ENCODE data around the gene ASB7. TPM values are rescaled to one million over a fixed set of nuclear protein-coding genes. Genes with fewer than 3 reads are reported as not detected.

Gene ASB7
- total and polyA plus RNA-seq, 2 experiments from 2014 or later: 4.1 to 13.9 TPM

- Histone ChIP-seq H3K36me3 (ENCODE audit: insufficient read depth) (no peaks in the 10 kb centered on the region), H2AFZ (no peak overlapping the region), H3F3A (replicated peaks; ENCODE audit: low read depth) (no peaks in the 10 kb centered on the region), H3K4me2 (no peak overlapping the region), H3K27ac (ENCODE audit: low read depth) (no peak overlapping the region), H3K27me3 (ENCODE audit: insufficient read depth) (no peaks in the 10 kb centered on the region), H4K20me1 (replicated peaks; ENCODE audit: insufficient read depth) (no peaks in the 10 kb centered on the region), H3K4me1 (ENCODE audit: insufficient read depth) (peaks cover 10% of the 10 kb centered on the region; the same call in 1 of the 2 replicates), H3K4me3 (no peak overlapping the region), H3K79me2 (replicated peaks; ENCODE audit: insufficient read depth) (no peaks in the 10 kb centered on the region), H3K9me2 (ENCODE audit: insufficient read depth) (no peaks in the 10 kb centered on the region)
- TF ChIP-seq STAT1 (IDR thresholded peaks at IDR 0.05; ENCODE audit: unreplicated experiment): no peak
- no peak for TF ChIP-seq EZH2 (IDR thresholded peaks at IDR 0.05; ENCODE audit: low read depth, unreplicated experiment)
- TF ChIP-seq EZH2phosphoT487 (IDR thresholded peaks at IDR 0.05; ENCODE audit: unreplicated experiment): no peak
- no peak for TF ChIP-seq ZNF114 (CRISPR knock-in tag; IDR thresholded peaks at IDR 0.05)
- TF ChIP-seq JUNB (IDR thresholded peaks at IDR 0.05; ENCODE audit: unreplicated experiment): no peak
- TF ChIP-seq, protein P1, sequence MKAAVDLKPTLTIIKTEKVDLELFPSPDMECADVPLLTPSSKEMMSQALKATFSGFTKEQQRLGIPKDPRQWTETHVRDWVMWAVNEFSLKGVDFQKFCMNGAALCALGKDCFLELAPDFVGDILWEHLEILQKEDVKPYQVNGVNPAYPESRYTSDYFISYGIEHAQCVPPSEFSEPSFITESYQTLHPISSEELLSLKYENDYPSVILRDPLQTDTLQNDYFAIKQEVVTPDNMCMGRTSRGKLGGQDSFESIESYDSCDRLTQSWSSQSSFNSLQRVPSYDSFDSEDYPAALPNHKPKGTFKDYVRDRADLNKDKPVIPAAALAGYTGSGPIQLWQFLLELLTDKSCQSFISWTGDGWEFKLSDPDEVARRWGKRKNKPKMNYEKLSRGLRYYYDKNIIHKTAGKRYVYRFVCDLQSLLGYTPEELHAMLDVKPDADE (IDR thresholded peaks at IDR 0.05): no peak
- no peak for TF ChIP-seq CREB1 (CRISPR knock-in tag; IDR thresholded peaks at IDR 0.05; ENCODE audit: low read depth)
- no peak for TF ChIP-seq ZNF331 (CRISPR knock-in tag; IDR thresholded peaks at IDR 0.05; ENCODE audit: low read depth)
- TF ChIP-seq, protein P2, sequence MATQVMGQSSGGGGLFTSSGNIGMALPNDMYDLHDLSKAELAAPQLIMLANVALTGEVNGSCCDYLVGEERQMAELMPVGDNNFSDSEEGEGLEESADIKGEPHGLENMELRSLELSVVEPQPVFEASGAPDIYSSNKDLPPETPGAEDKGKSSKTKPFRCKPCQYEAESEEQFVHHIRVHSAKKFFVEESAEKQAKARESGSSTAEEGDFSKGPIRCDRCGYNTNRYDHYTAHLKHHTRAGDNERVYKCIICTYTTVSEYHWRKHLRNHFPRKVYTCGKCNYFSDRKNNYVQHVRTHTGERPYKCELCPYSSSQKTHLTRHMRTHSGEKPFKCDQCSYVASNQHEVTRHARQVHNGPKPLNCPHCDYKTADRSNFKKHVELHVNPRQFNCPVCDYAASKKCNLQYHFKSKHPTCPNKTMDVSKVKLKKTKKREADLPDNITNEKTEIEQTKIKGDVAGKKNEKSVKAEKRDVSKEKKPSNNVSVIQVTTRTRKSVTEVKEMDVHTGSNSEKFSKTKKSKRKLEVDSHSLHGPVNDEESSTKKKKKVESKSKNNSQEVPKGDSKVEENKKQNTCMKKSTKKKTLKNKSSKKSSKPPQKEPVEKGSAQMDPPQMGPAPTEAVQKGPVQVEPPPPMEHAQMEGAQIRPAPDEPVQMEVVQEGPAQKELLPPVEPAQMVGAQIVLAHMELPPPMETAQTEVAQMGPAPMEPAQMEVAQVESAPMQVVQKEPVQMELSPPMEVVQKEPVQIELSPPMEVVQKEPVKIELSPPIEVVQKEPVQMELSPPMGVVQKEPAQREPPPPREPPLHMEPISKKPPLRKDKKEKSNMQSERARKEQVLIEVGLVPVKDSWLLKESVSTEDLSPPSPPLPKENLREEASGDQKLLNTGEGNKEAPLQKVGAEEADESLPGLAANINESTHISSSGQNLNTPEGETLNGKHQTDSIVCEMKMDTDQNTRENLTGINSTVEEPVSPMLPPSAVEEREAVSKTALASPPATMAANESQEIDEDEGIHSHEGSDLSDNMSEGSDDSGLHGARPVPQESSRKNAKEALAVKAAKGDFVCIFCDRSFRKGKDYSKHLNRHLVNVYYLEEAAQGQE (IDR thresholded peaks at IDR 0.05; ENCODE audit: unreplicated experiment): no peak
- TF ChIP-seq POLR2AphosphoS5 (IDR thresholded peaks at IDR 0.05; ENCODE audit: low read depth): no peak
- TF ChIP-seq ZNF462 (CRISPR knock-in tag; IDR thresholded peaks at IDR 0.05): no peak
- TF ChIP-seq, protein P3, sequence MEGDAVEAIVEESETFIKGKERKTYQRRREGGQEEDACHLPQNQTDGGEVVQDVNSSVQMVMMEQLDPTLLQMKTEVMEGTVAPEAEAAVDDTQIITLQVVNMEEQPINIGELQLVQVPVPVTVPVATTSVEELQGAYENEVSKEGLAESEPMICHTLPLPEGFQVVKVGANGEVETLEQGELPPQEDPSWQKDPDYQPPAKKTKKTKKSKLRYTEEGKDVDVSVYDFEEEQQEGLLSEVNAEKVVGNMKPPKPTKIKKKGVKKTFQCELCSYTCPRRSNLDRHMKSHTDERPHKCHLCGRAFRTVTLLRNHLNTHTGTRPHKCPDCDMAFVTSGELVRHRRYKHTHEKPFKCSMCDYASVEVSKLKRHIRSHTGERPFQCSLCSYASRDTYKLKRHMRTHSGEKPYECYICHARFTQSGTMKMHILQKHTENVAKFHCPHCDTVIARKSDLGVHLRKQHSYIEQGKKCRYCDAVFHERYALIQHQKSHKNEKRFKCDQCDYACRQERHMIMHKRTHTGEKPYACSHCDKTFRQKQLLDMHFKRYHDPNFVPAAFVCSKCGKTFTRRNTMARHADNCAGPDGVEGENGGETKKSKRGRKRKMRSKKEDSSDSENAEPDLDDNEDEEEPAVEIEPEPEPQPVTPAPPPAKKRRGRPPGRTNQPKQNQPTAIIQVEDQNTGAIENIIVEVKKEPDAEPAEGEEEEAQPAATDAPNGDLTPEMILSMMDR (conservative IDR thresholded peaks at IDR 0.05; ENCODE audit: low read depth in 2 of 2): no peak
- TF ChIP-seq NANOG (IDR thresholded peaks at IDR 0.05; ENCODE audit: borderline replicate concordance): no peak
- H3K27ac Mint-ChIP-seq: no peak overlapping the region; the same call in 1 of the 2 replicates
- peaks cover 9% of the 10 kb centered on the region for H3K27me3 Mint-ChIP-seq (ENCODE audit: insufficient read depth, low read depth, poor library complexity)
- H3K9me3 Mint-ChIP-seq: no peaks in the 10 kb centered on the region
- DNase-seq (ENCODE audit: low spot score) (no peak), ATAC-seq (no peak)
- H3K4me1 Mint-ChIP-seq: peaks cover 6% of the 10 kb centered on the region; the same call in 2 of the 3 replicates
- no peaks in the 10 kb centered on the region for H3K36me3 Mint-ChIP-seq (ENCODE audit: low read depth)
- H3K4me3 Mint-ChIP-seq: no peak overlapping the region
Observed at GRCh38 chr15:100665570-100665969, 63.2 kb downstream of the ASB7 start.

All from GM23338 (cell line).